B cell (primary cell): ENCODE measurements around the gene TCF12. TPM values are rescaled to one million over a fixed set of nuclear protein-coding genes. Genes with fewer than 3 reads are reported as not detected.

Experiments used
- ATAC-seq: fragments of 200-7000 bp; cut with Tn5 transposase; one replicate; pipeline ENCODE4 v1.10.0; 2021; ENCODE audit warnings: low read depth, mild to moderate bottlenecking, moderate number of reproducible peaks, moderate library complexity
- CTCF ChIA-PET: fragments of 350-600 bp; sonication (Branson Sonifier 250); formaldehyde crosslinking; loops from one replicate; lab custom pipeline; 2021; ENCODE audit warnings: antibody characterized with exemption, inconsistent platforms; lab: Charles Lee
- POLR2A ChIA-PET: fragments of 350-600 bp; sonication (Branson Sonifier 250); formaldehyde crosslinking; loops from one replicate; lab custom pipeline; 2021; ENCODE audit warnings: antibody characterized with exemption; lab: Charles Lee
- DNase-seq: peaks from one replicate; pipeline ENCODE4 v3.0.0; 2013
- H2AFZ ChIP-seq: 2 replicates; pipeline ENCODE4 v1.6.1; 2012; ENCODE audit warnings: mild to moderate bottlenecking, low read depth, low read length; ENCODE audit not compliant: insufficient read depth, poor library complexity, severe bottlenecking
- H3K27ac ChIP-seq, 2 donors: 1 replicate in 1 of 2; 2 replicates in 1 of 2; pipeline ENCODE4 v1.5.1; 2012 to 2013; ENCODE audit warnings: low read length in 2 of 2, mild to moderate bottlenecking in 2 of 2, moderate library complexity in 1 of 2
- H3K27me3 ChIP-seq, 4 experiments: fragments of 200-600 bp in 1 of 4; sonication (generic) in 1 of 4; replicated peaks in 1 of 4; 1 replicate in 2 of 4; 2 replicates in 2 of 4; pipeline versions ENCODE4 v1.6.1 to v1.7.0; 2013 to 2016; ENCODE audit warnings: low read length in 3 of 4, mild to moderate bottlenecking in 2 of 4, mixed read lengths in 1 of 4, moderate library complexity in 1 of 4; ENCODE audit not compliant: insufficient read depth in 4 of 4, control insufficient read depth in 3 of 4; ENCODE audit errors: control extremely low read depth in 1 of 4
- H3K36me3 ChIP-seq, 2 experiments: replicated peaks in 1 of 2; 1 replicate in 1 of 2; 2 replicates in 1 of 2; pipeline versions ENCODE4 v1.6.1 to v1.7.1; 2013; ENCODE audit warnings: low read length in 1 of 2; ENCODE audit not compliant: insufficient read depth in 2 of 2, control insufficient read depth in 1 of 2; ENCODE audit errors: control extremely low read depth in 1 of 2, extremely low read depth in 1 of 2
- H3K4me1 ChIP-seq, 2 donors: fragments of 200-600 bp in 1 of 2; sonication (generic) in 1 of 2; 1 replicate in 1 of 2; 2 replicates in 1 of 2; pipeline versions ENCODE4 v1.5.1 to v1.6.1; 2013 to 2017; ENCODE audit warnings: low read length in 2 of 2; ENCODE audit not compliant: control insufficient read depth in 2 of 2, insufficient read depth in 2 of 2
- H3K4me2 ChIP-seq: replicated peaks from 2 replicates; pipeline ENCODE3; 2012; ENCODE audit warnings: mild to moderate bottlenecking, low read depth, low read length; ENCODE audit not compliant: poor library complexity, severe bottlenecking
- H3K4me3 ChIP-seq, 5 experiments: fragments of 200-600 bp in 1 of 5; sonication (generic) in 1 of 5; 1 replicate in 3 of 5; 2 replicates in 2 of 5; pipeline versions ENCODE4 v1.5.1 to v1.7.0; 2011 to 2016; ENCODE audit warnings: low read length in 4 of 5, mild to moderate bottlenecking in 4 of 5, low read depth in 2 of 5, control low read depth in 1 of 5, moderate library complexity in 1 of 5; ENCODE audit not compliant: insufficient read depth in 1 of 5; ENCODE audit errors: control extremely low read depth in 1 of 5, extremely low read depth in 1 of 5
- H3K79me2 ChIP-seq: fragments of 200-600 bp; sonication (generic); one replicate; pipeline ENCODE4 v1.6.0; 2016; ENCODE audit warnings: low read length; ENCODE audit not compliant: control insufficient read depth, insufficient read depth
- H3K9ac ChIP-seq: fragments of 200-600 bp; sonication (generic); 2 replicates; pipeline ENCODE4 v1.6.1; 2017; ENCODE audit warnings: mild to moderate bottlenecking, low read length, moderate library complexity
- H3K9me3 ChIP-seq, 3 donors: one replicate each; pipeline versions ENCODE4 v1.6.1 to v1.7.1; 2013; ENCODE audit warnings: low read length in 2 of 3; ENCODE audit not compliant: control insufficient read depth in 2 of 3, insufficient read depth in 1 of 3; ENCODE audit errors: control extremely low read depth in 1 of 3
- H4K20me1 ChIP-seq: 2 replicates; pipeline ENCODE4 v1.6.0; 2012; ENCODE audit warnings: mild to moderate bottlenecking, low read length; ENCODE audit not compliant: insufficient read depth, control insufficient read depth, poor library complexity, severe bottlenecking
- H3K27ac Mint-ChIP-seq: one replicate; pipeline ENCODE4 v1.8.0; 2021; ENCODE audit warnings: mixed read lengths
- H3K27me3 Mint-ChIP-seq: one replicate; pipeline ENCODE4 v1.8.0; 2021; ENCODE audit warnings: mixed read lengths
- H3K4me1 Mint-ChIP-seq: one replicate; pipeline ENCODE4 v1.8.0; 2021; ENCODE audit warnings: mixed read lengths
- H3K4me3 Mint-ChIP-seq: one replicate; pipeline ENCODE4 v1.8.0; 2021; ENCODE audit warnings: mixed read lengths
- H3K9me3 Mint-ChIP-seq: one replicate; pipeline ENCODE4 v1.8.0; 2022; ENCODE audit warnings: mixed read lengths; ENCODE audit not compliant: insufficient read depth
- EZH2 ChIP-seq: IDR thresholded peaks from 2 replicates; pipeline ENCODE4 v1.6.1; 2012; ENCODE audit warnings: borderline replicate concordance, low read depth, mild to moderate bottlenecking, moderate library complexity, low read length; ENCODE audit not compliant: insufficient read depth, poor library complexity, severe bottlenecking
- WGBS: methylation state at CpG from one replicate; pipeline ENCODE4 v1.1.5; 2013; ENCODE audit warnings: missing lambda C conversion rate; ENCODE audit not compliant: insufficient coverage; 5-methylcytosine and 5-hydroxymethylcytosine counted together
- intact Hi-C: fragments of 100-400 bp; cut with micrococcal nuclease; formaldehyde crosslinking; loops from one replicate; pipeline ENCODE4 v1.10.0; 2022
- polyA plus RNA-seq: library from polyadenylated mRNA; depleted of rRNA; stranded (reverse); fragments of >200 nt; gene quantifications from 2 replicates; pipeline ENCODE4 v1.2.3, GENCODE V29; 2012
- total RNA-seq, 2 donors: library from RNA; stranded (reverse); fragments of 120-200 nt in 1 of 2; gene quantifications; 1 replicate in 1 of 2; 2 replicates in 1 of 2; pipeline versions ENCODE4 v1.2.3 to v1.2.4, GENCODE V29; 2013 to 2022
- TF ChIP-seq, protein P1 (sequence below): fragments of 200-600 bp; IDR thresholded peaks from one replicate; pipeline ENCODE4 v1.8.0; 2022; ENCODE audit warnings: antibody characterized with exemption, mild to moderate bottlenecking

The TCF12 gene
- total and polyA plus RNA-seq, 2 donors (not counting 1 experiment from before 2014, with no cell fraction given): 27.1 to 131 TPM

DNA sequence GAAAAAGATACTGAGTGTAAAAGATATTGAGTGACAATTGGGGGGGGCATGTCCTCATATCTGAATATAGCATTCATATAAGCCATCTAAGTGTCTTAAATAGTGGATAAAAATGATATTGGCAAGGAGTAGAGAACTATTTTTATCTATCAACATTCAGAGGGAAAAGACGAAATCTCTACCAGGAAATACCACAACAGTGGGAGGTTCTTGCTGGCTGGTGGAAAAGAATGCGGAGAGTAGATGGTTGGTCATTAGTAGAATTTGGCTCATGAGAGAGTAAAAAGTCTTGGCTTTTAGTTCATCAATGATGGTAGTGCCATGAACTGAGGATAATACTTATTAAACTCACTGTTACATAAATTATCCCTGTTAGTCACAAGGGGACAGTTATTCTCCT lies 4.8 kb upstream of the TCF12 start:
- intact Hi-C loops: loop anchor here (10.0 kb wide), 1 partner anchor 221 kb away; no protein-coding TSS in a partner anchor

DNA sequence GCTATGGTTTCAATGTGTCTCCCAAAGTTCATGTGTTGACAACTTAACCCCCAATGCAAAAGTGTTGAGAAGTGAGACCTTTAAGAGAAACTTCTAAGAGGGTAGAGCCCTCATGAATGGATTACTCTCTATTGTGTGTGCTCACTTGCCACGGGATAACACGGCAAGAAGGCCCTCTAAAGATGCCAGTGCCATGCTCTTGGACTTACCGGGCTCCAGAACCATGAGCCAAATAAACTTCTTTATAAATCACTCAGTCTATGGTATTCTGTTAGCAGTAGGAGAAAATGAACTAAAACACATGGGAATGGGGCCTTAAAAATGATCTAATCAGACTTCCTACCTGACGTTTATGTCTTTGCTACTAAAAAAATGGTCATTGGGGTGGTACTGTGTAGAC lies 2.6 kb upstream of the TCF12 start:
- Mint-ChIP-seq H3K27me3 (no peaks in the 10 kb centered on the region), H3K9me3 (no peaks in the 10 kb centered on the region), H3K4me1 (peaks cover 28% of the 10 kb centered on the region), H3K4me3 (no peak overlapping the region), H3K27ac (no peak overlapping the region)
- intact Hi-C loops: loop anchor here (5.0 to 10.0 kb wide), 3 partner anchors 219 to 669 kb away; no protein-coding TSS in a partner anchor
- H3K36me3 ChIP-seq: no peaks in the 10 kb centered on the region
- H3K9ac ChIP-seq: no peak overlapping the region
- H3K4me2 ChIP-seq: no peak overlapping the region
- no peak overlapping the region for H2AFZ ChIP-seq
- ChIA-PET CTCF (interaction anchor here (1.5 kb wide), 1 partner anchor 612 kb away, joined by 5 read pairs; no protein-coding TSS in a partner anchor), POLR2A (no interaction called here)
- H3K79me2 ChIP-seq: peaks cover 62% of the 10 kb centered on the region
- no peak for DNase-seq
- no peaks in the 10 kb centered on the region for H3K27me3 ChIP-seq
- no peak for ATAC-seq
- H3K4me3 ChIP-seq: no peak overlapping the region
- WGBS: no CpG with 5 or more reads among the region's 4 CpGs
- no peak overlapping the region for H3K27ac ChIP-seq
- peaks cover 19 to 21% of the 10 kb centered on the region in 2 donors for H3K4me1 ChIP-seq
- H3K9me3 ChIP-seq: no peaks in the 10 kb centered on the region
- no peak for TF ChIP-seq EZH2
- TF ChIP-seq, protein P1, sequence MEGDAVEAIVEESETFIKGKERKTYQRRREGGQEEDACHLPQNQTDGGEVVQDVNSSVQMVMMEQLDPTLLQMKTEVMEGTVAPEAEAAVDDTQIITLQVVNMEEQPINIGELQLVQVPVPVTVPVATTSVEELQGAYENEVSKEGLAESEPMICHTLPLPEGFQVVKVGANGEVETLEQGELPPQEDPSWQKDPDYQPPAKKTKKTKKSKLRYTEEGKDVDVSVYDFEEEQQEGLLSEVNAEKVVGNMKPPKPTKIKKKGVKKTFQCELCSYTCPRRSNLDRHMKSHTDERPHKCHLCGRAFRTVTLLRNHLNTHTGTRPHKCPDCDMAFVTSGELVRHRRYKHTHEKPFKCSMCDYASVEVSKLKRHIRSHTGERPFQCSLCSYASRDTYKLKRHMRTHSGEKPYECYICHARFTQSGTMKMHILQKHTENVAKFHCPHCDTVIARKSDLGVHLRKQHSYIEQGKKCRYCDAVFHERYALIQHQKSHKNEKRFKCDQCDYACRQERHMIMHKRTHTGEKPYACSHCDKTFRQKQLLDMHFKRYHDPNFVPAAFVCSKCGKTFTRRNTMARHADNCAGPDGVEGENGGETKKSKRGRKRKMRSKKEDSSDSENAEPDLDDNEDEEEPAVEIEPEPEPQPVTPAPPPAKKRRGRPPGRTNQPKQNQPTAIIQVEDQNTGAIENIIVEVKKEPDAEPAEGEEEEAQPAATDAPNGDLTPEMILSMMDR: no peak
- no peaks in the 10 kb centered on the region for H4K20me1 ChIP-seq

More for the DNA sequence above, 4.8 kb upstream of the TCF12 start:
- Histone ChIP-seq H3K27me3 (no peaks in the 10 kb centered on the region), H3K36me3 (no peaks in the 10 kb centered on the region), H3K9me3 (no peaks in the 10 kb centered on the region), H3K4me2 (no peak overlapping the region), H3K79me2 (peaks cover 40% of the 10 kb centered on the region), H3K4me3 (no peak overlapping the region), H2AFZ (no peak overlapping the region), H3K27ac (no peak overlapping the region), H3K4me1 (peaks cover 10 to 12% of the 10 kb centered on the region in 2 donors), H3K9ac (no peak overlapping the region), H4K20me1 (no peaks in the 10 kb centered on the region)
- no peak for ATAC-seq
- peaks cover 16% of the 10 kb centered on the region for H3K4me1 Mint-ChIP-seq
- ChIA-PET POLR2A (no interaction called here), CTCF (no interaction called here)
- TF ChIP-seq, protein P1: no peak
- no peak for TF ChIP-seq EZH2
- no peaks in the 10 kb centered on the region for H3K9me3 Mint-ChIP-seq
- H3K27ac Mint-ChIP-seq: no peak overlapping the region
- no CpG with 5 or more reads among the region's 2 CpGs for WGBS
- H3K27me3 Mint-ChIP-seq: no peaks in the 10 kb centered on the region
- no peak overlapping the region for H3K4me3 Mint-ChIP-seq
- DNase-seq: no peak
